ENCODE measurements around the gene STARD10. TPM values are rescaled to one million over a fixed set of nuclear protein-coding genes. Genes with fewer than 3 reads are reported as not detected.

Gene STARD10
- total RNA-seq, 4 donors from 2014 or later = 26.6 to 75.4 (median 58.1) TPM

DNA sequence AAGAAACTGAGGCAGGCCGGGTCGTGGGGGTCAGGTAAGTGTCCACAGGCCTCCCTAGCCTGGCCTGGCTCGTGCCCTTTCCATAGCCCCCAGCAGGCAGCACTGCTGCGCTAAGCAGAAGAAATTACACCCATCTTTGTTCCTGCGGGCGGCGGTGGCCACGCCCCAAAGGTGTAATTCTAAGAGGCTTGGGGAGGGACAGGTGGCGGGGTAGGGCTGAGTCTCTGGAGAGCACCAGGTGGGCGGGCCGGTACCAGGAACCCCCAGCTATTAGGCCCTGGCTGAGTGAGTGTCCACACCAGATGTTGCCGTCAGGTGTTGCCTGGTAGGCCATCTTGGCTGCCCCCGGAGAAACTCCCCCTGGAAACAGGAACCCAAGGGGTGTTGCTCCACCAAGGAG is 29.3 kb downstream of the STARD10 start:
- DNase-seq (ENCODE audit: extremely low spot score) = no peak
- Histone ChIP-seq H3K4me3 (no peak overlapping the region), H3K9me3 (no peaks in the 10 kb centered on the region), H3K4me1 (peaks cover 0 to 9% (median 0%) of the 10 kb centered on the region in 4 donors), H3K27ac (replicated peaks in 1 of 4) (no peak overlapping the region), H3K27me3 (no peaks in the 10 kb centered on the region), H3K36me3 (no peaks in the 10 kb centered on the region)
- TF ChIP-seq, protein P1, sequence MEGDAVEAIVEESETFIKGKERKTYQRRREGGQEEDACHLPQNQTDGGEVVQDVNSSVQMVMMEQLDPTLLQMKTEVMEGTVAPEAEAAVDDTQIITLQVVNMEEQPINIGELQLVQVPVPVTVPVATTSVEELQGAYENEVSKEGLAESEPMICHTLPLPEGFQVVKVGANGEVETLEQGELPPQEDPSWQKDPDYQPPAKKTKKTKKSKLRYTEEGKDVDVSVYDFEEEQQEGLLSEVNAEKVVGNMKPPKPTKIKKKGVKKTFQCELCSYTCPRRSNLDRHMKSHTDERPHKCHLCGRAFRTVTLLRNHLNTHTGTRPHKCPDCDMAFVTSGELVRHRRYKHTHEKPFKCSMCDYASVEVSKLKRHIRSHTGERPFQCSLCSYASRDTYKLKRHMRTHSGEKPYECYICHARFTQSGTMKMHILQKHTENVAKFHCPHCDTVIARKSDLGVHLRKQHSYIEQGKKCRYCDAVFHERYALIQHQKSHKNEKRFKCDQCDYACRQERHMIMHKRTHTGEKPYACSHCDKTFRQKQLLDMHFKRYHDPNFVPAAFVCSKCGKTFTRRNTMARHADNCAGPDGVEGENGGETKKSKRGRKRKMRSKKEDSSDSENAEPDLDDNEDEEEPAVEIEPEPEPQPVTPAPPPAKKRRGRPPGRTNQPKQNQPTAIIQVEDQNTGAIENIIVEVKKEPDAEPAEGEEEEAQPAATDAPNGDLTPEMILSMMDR (IDR thresholded peaks at IDR 0.05) = no peak
- TF ChIP-seq POLR2A (IDR thresholded peaks at IDR 0.05; ENCODE audit: low read depth) = no peak
- TF ChIP-seq EP300 (IDR thresholded peaks at IDR 0.05) = no peak
- TF ChIP-seq POLR2AphosphoS5 (IDR thresholded peaks at IDR 0.05) = no peak
- intact Hi-C loops (cut with DNase I) = no loop called here
- 85% methylated on average over 12 of the region's 13 CpGs for WGBS

DNA sequence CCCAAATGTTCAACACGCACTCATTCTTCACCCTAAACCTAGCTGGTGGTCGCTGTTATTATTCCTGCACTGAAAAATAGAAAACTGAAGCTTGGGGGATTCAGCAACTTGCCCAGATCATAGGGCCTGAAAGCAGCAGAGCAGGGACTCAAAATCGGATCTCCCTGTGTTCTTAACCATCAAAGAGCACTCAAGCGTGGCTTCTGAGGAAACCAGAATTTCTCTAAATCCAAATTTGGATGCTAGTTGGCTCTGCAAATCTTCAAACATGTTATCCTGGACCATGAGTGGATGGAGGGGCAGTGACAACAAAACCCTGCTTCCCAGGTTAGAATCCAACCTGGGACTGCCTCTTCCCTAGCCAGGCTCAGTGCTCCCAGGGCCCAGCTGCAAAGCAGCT is 30.0 kb downstream of the STARD10 start:
- Histone ChIP-seq H3K27ac (replicated peaks in 1 of 4) (no peak overlapping the region), H3K27me3 (no peaks in the 10 kb centered on the region), H3K36me3 (peaks cover 0 to 3% (median under 1%) of the 10 kb centered on the region in 4 donors), H3K4me3 (no peak overlapping the region), H3K9me3 (no peaks in the 10 kb centered on the region), H3K4me1 (peaks cover 0 to 8% (median 3%) of the 10 kb centered on the region in 4 donors)
- TF ChIP-seq POLR2AphosphoS5 (IDR thresholded peaks at IDR 0.05) = no peak
- TF ChIP-seq, protein P1 (IDR thresholded peaks at IDR 0.05) = no peak
- no peak for TF ChIP-seq POLR2A (IDR thresholded peaks at IDR 0.05; ENCODE audit: low read depth)
- TF ChIP-seq EP300 (IDR thresholded peaks at IDR 0.05) = no peak
- WGBS = 92% methylated on average over 4 of the region's 4 CpGs
- no peak for DNase-seq (ENCODE audit: extremely low spot score)
- intact Hi-C loops (cut with DNase I) = no loop called here

DNA sequence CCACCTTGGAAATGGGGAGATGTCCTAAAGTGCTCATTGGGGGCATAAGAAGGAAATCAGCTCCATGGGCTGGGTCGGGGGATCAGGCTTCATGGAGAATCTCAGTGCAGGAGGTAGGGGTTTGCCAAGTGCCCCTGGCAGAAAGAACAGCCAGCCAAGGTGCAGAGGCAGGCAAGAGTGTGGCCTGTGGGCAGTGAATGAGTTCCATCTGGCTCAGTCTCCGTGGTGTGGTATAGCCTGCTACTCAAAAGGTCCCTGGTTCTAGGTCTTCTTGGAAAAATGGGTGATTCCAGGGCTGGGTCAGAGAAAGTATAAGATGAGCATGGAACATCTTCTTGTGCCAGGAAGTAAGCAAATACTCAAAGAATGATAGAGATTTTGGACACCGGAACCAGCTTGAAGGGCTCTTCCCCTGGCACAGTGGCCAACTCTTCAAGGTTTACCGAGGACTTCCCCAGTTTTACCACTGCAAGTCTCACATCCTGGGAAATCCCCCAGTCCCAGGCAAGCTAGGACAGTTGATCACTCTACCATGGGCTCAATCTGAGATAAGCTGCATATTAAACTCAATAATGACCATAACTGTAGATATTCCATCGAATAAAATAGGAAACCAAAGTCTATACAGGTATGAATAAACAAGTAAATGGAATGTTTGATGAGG is 31.1 kb downstream of the STARD10 start:
- no peak for DNase-seq (ENCODE audit: extremely low spot score)
- TF ChIP-seq EP300 (IDR thresholded peaks at IDR 0.05) = no peak
- TF ChIP-seq POLR2AphosphoS5 (IDR thresholded peaks at IDR 0.05) = no peak
- TF ChIP-seq POLR2A (IDR thresholded peaks at IDR 0.05; ENCODE audit: low read depth) = no peak
- TF ChIP-seq, protein P1 (IDR thresholded peaks at IDR 0.05) = no peak
- intact Hi-C loops (cut with DNase I) = no loop called here
- 85% methylated on average over 5 of the region's 5 CpGs for WGBS
- no peaks in the 10 kb centered on the region for H3K9me3 ChIP-seq
- H3K4me3 ChIP-seq = no peak overlapping the region
- H3K4me1 ChIP-seq = peaks cover 0 to 8% (median 0%) of the 10 kb centered on the region in 4 donors
- H3K27ac ChIP-seq (replicated peaks in 1 of 4) = no peak overlapping the region
- H3K27me3 ChIP-seq = no peaks in the 10 kb centered on the region
- H3K36me3 ChIP-seq = peaks cover 0 to 13% (median 7%) of the 10 kb centered on the region in 4 donors

DNA sequence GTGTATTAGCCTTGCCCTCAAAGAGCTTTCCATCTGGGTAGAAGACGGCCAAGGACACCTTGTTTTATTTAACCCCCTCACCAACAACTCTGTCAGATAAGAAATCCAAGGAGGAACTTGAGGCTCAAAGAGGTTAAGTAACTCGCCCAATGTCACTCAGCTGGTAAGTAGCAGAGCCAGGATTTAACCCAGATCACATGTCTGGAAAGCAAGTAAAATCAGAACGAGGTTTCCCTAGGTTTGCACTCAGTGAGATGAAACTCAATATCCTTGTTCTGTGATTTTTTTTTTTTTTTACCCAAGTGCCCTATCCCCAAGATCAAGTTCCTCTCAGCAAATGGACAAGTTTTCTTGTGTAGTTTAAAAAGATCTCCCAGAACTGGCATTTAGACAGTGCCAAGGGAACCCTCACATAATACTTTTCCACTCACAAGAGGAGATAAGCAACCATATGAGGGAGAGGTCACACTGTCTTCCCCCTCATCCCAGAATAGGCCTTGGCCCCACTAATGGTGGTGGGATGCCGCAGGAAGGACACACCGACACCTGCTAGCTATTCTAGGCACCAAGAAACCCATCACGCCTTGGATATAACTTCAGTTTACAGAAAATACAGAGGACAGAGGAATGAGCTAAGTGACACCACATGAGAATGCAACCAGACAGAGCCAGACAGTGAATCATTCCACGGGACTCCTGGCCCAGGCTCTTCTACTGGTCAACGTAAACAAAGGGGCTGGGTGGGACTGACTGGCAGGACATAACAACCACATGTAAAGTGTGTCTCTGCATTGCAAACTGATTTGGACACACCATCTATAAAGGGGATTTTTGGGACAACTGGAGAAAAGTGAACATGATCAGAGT is 33.1 kb downstream of the STARD10 start:
- Histone ChIP-seq H3K27ac (replicated peaks in 1 of 4) (no peak overlapping the region), H3K4me1 (peaks cover 0 to 8% (median 0%) of the 10 kb centered on the region in 4 donors), H3K4me3 (no peak overlapping the region), H3K36me3 (peaks cover 0 to 30% (median 20%) of the 10 kb centered on the region in 4 donors), H3K27me3 (no peaks in the 10 kb centered on the region), H3K9me3 (no peaks in the 10 kb centered on the region)
- TF ChIP-seq POLR2AphosphoS5 (IDR thresholded peaks at IDR 0.05) = no peak
- TF ChIP-seq POLR2A (IDR thresholded peaks at IDR 0.05; ENCODE audit: low read depth) = no peak
- WGBS = 85% methylated on average over 8 of the region's 8 CpGs
- DNase-seq (ENCODE audit: extremely low spot score) = no peak
- intact Hi-C loops (cut with DNase I) = no loop called here

DNA sequence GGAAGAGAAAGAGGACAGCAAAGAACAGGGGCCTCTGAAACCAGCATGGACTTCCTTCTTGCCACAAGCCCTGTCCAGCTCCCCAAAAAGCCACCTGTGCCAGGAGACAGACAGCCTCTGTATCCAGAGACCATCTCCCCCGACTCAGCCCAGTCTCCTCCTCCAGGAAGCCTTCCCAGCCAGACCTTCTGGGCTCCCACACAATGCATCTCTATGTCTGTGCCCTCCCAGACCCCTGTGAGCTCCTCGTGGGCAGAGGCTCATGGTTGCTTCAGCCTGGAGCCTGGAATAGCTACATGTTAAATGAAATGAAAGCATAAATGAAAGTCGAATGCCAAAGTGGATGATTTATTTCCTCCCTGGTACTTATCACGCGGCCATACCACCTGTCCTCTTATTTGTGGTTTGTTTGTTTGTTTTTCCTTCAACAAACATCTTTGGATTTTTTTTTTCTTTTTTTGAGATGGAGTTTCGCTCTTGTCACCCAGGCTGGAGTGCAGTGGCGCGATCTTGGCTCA is 34.3 kb downstream of the STARD10 start:
- no peak for DNase-seq (ENCODE audit: extremely low spot score)
- no peaks in the 10 kb centered on the region for H3K9me3 ChIP-seq
- peaks cover 0 to 8% (median 0%) of the 10 kb centered on the region in 4 donors for H3K4me1 ChIP-seq
- H3K27ac ChIP-seq (replicated peaks in 1 of 4) = no peak overlapping the region
- intact Hi-C loops (cut with DNase I) = no loop called here
- H3K4me3 ChIP-seq = no peak overlapping the region
- 84% methylated on average over 8 of the region's 8 CpGs for WGBS
- peaks cover 0 to 35% (median 22%) of the 10 kb centered on the region in 4 donors for H3K36me3 ChIP-seq
- H3K27me3 ChIP-seq = no peaks in the 10 kb centered on the region
- TF ChIP-seq, protein P1 (IDR thresholded peaks at IDR 0.05) = no peak
- TF ChIP-seq POLR2A (IDR thresholded peaks at IDR 0.05; ENCODE audit: low read depth) (no peak), POLR2AphosphoS5 (IDR thresholded peaks at IDR 0.05) (no peak), EP300 (IDR thresholded peaks at IDR 0.05) (no peak)
